HepG2 (cell line): Measurements from ENCODE around the gene CISD2. TPM values are rescaled to one million over a fixed set of nuclear protein-coding genes. Genes with fewer than 3 reads are reported as not detected.

Experiments
- ATAC-seq: fragments of 200-7000 bp; cut with Tn5 transposase; 3 replicates; pipeline ENCODE4 v1.9.1; 2020; ENCODE audit warnings: mild to moderate bottlenecking, moderate library complexity
- BruUV-seq: library from RNA; stranded (reverse); fragments of 400-500 nt; replicated peaks from 2 replicates; lab custom pipeline; 2021; lab: Mats Ljungman, UMichigan
- CTCF ChIA-PET: fragments of 300-600 bp; formaldehyde crosslinking; extraction: SDS; loops from one replicate; lab custom pipeline; 2021; ENCODE audit warnings: low total read pairs, inconsistent platforms, low intra/inter-chr PET ratio; lab: Yijun Ruan, JAX
- POLR2A ChIA-PET: fragments of 350-600 bp; sonication (Branson Sonifier 250); formaldehyde crosslinking; loops from one replicate; lab custom pipeline; 2020; ENCODE audit warnings: antibody characterized with exemption, inconsistent platforms; lab: Yijun Ruan, JAX
- DNase-seq: peaks from one replicate; pipeline ENCODE4 v3.0.0-alpha.2; 2015; ENCODE audit warnings: low spot score
- FAIRE-seq: peaks from 3 replicates; lab custom pipeline; 2011; peaks lifted over from hg19 to GRCh38; lab: Jason Lieb, UNC
- H2AFZ ChIP-seq: one replicate; pipeline ENCODE4 v1.6.1; 2011; ENCODE audit warnings: low read length, inconsistent platforms
- H3K27ac ChIP-seq: fragments of 300-600 bp; 3 replicates; pipeline ENCODE4 v1.8.0; 2011; ENCODE audit warnings: mixed run types, mild to moderate bottlenecking, mixed read lengths, low read length, inconsistent platforms; ENCODE audit not compliant: insufficient read depth; ENCODE audit errors: extremely low read length
- H3K27me3 ChIP-seq, 2 experiments: fragments of 200-600 bp in 1 of 2; 2 replicates in 1 of 2; 3 replicates in 1 of 2; pipeline versions ENCODE4 v1.6.0 to v1.8.0; 2011; ENCODE audit warnings: low read length in 2 of 2, mild to moderate bottlenecking in 2 of 2, moderate library complexity in 2 of 2, inconsistent platforms in 1 of 2; ENCODE audit not compliant: insufficient read depth in 2 of 2, control insufficient read depth in 1 of 2
- H3K36me3 ChIP-seq, 2 experiments: fragments of 200-600 bp in 1 of 2; replicated peaks in 1 of 2; 2 replicates in 1 of 2; 3 replicates in 1 of 2; pipeline versions ENCODE4 v1.5.1 to v1.8.0; 2011; ENCODE audit warnings: low read length in 2 of 2, inconsistent platforms in 1 of 2; ENCODE audit not compliant: insufficient read depth in 2 of 2, control insufficient read depth in 1 of 2
- H3K4me1 ChIP-seq: 2 replicates; pipeline ENCODE4 v1.5.1; 2012; ENCODE audit warnings: low read length, inconsistent platforms; ENCODE audit not compliant: insufficient read depth
- H3K4me2 ChIP-seq: 2 replicates; pipeline ENCODE4 v1.6.0; 2011; ENCODE audit warnings: low read depth, low read length, inconsistent platforms
- H3K4me3 ChIP-seq, 3 experiments: fragments of 200-600 bp in 1 of 3; sonication (generic), shearing (Covaris generic) in 1 of 3; replicated peaks in 1 of 3; 2 replicates each; pipeline ENCODE4 v1.5.1; 2011 to 2016; ENCODE audit warnings: low read length in 3 of 3, inconsistent platforms in 2 of 3, low read depth in 2 of 3, mild to moderate bottlenecking in 2 of 3, control low read depth in 1 of 3, mixed read lengths in 1 of 3; ENCODE audit not compliant: insufficient read depth in 1 of 3
- H3K79me2 ChIP-seq: one replicate; pipeline ENCODE4 v1.6.1; 2011; ENCODE audit warnings: low read length, inconsistent platforms; ENCODE audit not compliant: insufficient read depth
- H3K9ac ChIP-seq: 2 replicates; pipeline ENCODE4 v1.6.0; 2011; ENCODE audit warnings: mild to moderate bottlenecking, low read depth, low read length, inconsistent platforms; ENCODE audit not compliant: insufficient read depth
- H3K9me3 ChIP-seq: 2 replicates; pipeline ENCODE4 v1.5.1; 2012; ENCODE audit warnings: mild to moderate bottlenecking, low read length
- H4K20me1 ChIP-seq: 2 replicates; pipeline ENCODE4 v1.6.0; 2011; ENCODE audit warnings: inconsistent platforms, mild to moderate bottlenecking, low read length, moderate library complexity; ENCODE audit not compliant: insufficient read depth
- ASH2L ChIP-seq: fragments of 300-600, 200-600 bp; sonication (generic); IDR thresholded peaks from 2 replicates; pipeline ENCODE4 v1.7.0; 2017; ENCODE audit warnings: low read depth, mild to moderate bottlenecking, moderate library complexity, mixed read lengths, low read length; ENCODE audit not compliant: insufficient read length
- FIP1L1 ChIP-seq: fragments of 200-400 bp; formaldehyde crosslinking; IDR thresholded peaks from 2 replicates; pipeline ENCODE4 v1.6.1; 2018; ENCODE audit warnings: low read depth, mild to moderate bottlenecking, low read length, moderate library complexity, borderline replicate concordance; ENCODE audit not compliant: insufficient read depth
- IRX3 ChIP-seq: sonication (generic); formaldehyde crosslinking; IDR thresholded peaks from 2 replicates; pipeline ENCODE4 v1.8.1; 2023; ENCODE audit warnings: mild to moderate bottlenecking, low read depth, missing genetic modification reagents, borderline replicate concordance
- KLF16 ChIP-seq, 2 experiments: sonication (generic) in 1 of 2; formaldehyde crosslinking in 1 of 2; IDR thresholded peaks; 2 replicates each; pipeline versions ENCODE4 v1.6.1 to v1.8.0; 2016 to 2023; ENCODE audit warnings: missing genetic modification reagents in 2 of 2, missing compliant biosample characterization in 1 of 2
- NFATC3 ChIP-seq: sonication (generic); formaldehyde crosslinking; IDR thresholded peaks from 2 replicates; pipeline ENCODE4 v1.5.1; 2020; ENCODE audit warnings: mild to moderate bottlenecking, missing genetic modification reagents
- RAD51 ChIP-seq: fragments of 450-650 bp; IDR thresholded peaks from 2 replicates; pipeline ENCODE4 v1.6.1; 2016; ENCODE audit warnings: borderline replicate concordance
- ZNF205 ChIP-seq: IDR thresholded peaks from 2 replicates; pipeline ENCODE4 v1.6.1; 2018; ENCODE audit warnings: missing biosample characterization, missing genetic modification reagents
- ZNF644 ChIP-seq: IDR thresholded peaks from 2 replicates; pipeline ENCODE4 v1.6.1; 2016; ENCODE audit warnings: low read depth
- ZNF652 ChIP-seq: IDR thresholded peaks from 2 replicates; pipeline ENCODE4 v1.6.1; 2016; ENCODE audit warnings: low read depth, borderline replicate concordance
- ZNF724P ChIP-seq: sonication (generic); formaldehyde crosslinking; IDR thresholded peaks from 2 replicates; pipeline ENCODE4 v1.8.0; 2022; ENCODE audit warnings: missing genetic modification reagents, borderline replicate concordance
- ZSCAN12 ChIP-seq: sonication (generic); formaldehyde crosslinking; IDR thresholded peaks from 2 replicates; pipeline ENCODE4 v1.9.0; 2021; ENCODE audit warnings: mild to moderate bottlenecking, missing genetic modification reagents
- WGBS: methylation state at CpG from one replicate; pipeline ENCODE4 v1.1.6; 2017; ENCODE audit warnings: low lambda C conversion rate; 5-methylcytosine and 5-hydroxymethylcytosine counted together
- in situ Hi-C: cut with HindIII; loops from 2 replicates; pipeline ENCODE4 v1.10.0; 2017; ENCODE audit warnings: low pct_unique_long_range_greater_than_20kb; ENCODE audit not compliant: extremely low pct_ligation_motif_present
- intact Hi-C: fragments of 100-400 bp; cut with micrococcal nuclease; formaldehyde crosslinking; loops from one replicate; pipeline ENCODE4 v1.10.0; 2022; ENCODE audit not compliant: unreplicated experiment
- polyA plus RNA-seq, 8 experiments: library from polyadenylated mRNA; depleted of rRNA in 3 of 8; stranded (reverse) in 7 of 8; unstranded in 1 of 8; fragments of >200 nt; fragmentation: Illumina TruSeq in 4 of 8; extraction: Trizol in 4 of 8; gene quantifications; 2 replicates each; pipeline versions ENCODE4 v1.2.1 to v1.2.3, GENCODE V29; 2011 to 2016; ENCODE audit warnings: low read depth in 4 of 8, missing spikeins in 1 of 8, mixed read lengths in 1 of 8; ENCODE audit not compliant: insufficient read depth in 1 of 8
- total RNA-seq, 5 experiments: library from RNA; depleted of rRNA; stranded (reverse); fragments of >200 nt; fragmentation: Illumina TruSeq; extraction: Trizol; gene quantifications; 2 replicates each; pipeline ENCODE4 v1.2.3, GENCODE V29; 2016; ENCODE audit warnings: low read depth in 1 of 5
- TF ChIP-seq, protein P1 (sequence below): sonication (generic); formaldehyde crosslinking; IDR thresholded peaks from 2 replicates; pipeline ENCODE4 v1.9.0; 2021; ENCODE audit warnings: missing genetic modification reagents, borderline replicate concordance
- TF ChIP-seq, protein P2 (sequence below): sonication (generic); formaldehyde crosslinking; IDR thresholded peaks from 2 replicates; pipeline ENCODE4 v1.8.1; 2022; ENCODE audit warnings: mild to moderate bottlenecking, missing genetic modification reagents
- TF ChIP-seq, protein P3 (sequence below): IDR thresholded peaks from 2 replicates; pipeline ENCODE4 v1.6.1; 2016; ENCODE audit warnings: control low read depth

CISD2 gene
- total and polyA plus RNA-seq, 2 of the 13 experiments (the other 11 are each of a cell fraction or from before 2014, with no cell fraction given): 24.5 to 37.7 TPM

DNA sequence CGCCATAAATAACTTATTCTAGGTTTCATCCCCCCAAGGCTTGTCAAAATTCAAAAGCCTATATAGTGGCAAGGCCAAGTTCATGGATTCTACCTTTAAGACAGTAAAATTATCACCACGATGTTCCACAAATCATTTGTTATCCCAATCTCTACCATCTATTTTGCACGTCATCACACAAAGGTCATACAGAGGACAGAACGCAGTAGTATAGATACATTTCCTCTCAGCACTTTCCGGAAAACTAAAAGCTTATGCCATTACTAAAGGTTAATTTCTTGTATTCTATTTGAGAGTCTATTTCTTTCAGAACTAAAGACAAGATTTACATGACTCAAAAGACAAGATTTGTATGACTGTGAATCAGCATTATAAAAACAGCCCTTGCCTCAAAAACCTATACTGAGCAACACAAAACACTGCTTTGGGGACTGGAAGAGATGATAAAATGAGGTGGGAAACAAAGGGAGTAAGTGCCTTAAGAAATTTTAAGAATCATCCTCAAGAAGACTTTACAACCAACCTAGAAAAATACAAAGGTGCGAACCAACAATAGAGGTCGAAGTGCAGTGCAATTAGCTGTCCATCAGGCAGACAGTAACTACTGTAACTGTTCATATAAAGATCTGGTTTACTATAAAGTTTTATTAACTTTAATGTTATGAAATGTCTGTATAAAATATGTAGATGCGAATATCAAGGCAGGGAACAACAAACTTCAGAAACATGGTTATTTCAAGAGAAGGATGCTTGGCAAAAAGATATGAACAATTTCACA, 49.0 kb upstream of the CISD2 start (continued):
- TF ChIP-seq, protein P1, sequence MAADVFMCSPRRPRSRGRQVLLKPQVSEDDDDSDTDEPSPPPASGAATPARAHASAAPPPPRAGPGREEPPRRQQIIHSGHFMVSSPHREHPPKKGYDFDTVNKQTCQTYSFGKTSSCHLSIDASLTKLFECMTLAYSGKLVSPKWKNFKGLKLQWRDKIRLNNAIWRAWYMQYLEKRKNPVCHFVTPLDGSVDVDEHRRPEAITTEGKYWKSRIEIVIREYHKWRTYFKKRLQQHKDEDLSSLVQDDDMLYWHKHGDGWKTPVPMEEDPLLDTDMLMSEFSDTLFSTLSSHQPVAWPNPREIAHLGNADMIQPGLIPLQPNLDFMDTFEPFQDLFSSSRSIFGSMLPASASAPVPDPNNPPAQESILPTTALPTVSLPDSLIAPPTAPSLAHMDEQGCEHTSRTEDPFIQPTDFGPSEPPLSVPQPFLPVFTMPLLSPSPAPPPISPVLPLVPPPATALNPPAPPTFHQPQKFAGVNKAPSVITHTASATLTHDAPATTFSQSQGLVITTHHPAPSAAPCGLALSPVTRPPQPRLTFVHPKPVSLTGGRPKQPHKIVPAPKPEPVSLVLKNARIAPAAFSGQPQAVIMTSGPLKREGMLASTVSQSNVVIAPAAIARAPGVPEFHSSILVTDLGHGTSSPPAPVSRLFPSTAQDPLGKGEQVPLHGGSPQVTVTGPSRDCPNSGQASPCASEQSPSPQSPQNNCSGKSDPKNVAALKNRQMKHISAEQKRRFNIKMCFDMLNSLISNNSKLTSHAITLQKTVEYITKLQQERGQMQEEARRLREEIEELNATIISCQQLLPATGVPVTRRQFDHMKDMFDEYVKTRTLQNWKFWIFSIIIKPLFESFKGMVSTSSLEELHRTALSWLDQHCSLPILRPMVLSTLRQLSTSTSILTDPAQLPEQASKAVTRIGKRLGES (CRISPR knock-in tag): no peak
- TF ChIP-seq FIP1L1: no peak
- TF ChIP-seq NFATC3 (CRISPR knock-in tag): no peak
- no peak for TF ChIP-seq RAD51
- no peak for TF ChIP-seq ZNF724P

DNA sequence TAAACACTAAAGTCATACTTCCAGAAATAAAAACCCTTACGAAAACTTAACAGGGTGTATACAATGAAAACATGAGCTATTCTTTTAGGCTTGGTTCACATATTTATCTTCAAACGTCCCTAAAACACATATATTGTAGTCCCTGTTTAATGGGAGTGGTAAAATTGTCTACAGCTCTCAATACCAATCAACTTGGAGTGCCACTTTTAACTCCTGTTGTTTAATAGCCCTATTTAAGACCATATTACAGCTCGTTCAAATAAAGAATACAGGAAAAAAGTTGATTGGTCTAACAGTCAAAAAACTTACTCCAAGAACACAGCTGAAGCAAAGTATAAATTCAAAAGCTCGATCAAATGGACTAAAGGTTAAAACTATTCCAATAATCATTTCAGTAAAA, 45.3 kb upstream of the CISD2 start:
- TF ChIP-seq, protein P2, sequence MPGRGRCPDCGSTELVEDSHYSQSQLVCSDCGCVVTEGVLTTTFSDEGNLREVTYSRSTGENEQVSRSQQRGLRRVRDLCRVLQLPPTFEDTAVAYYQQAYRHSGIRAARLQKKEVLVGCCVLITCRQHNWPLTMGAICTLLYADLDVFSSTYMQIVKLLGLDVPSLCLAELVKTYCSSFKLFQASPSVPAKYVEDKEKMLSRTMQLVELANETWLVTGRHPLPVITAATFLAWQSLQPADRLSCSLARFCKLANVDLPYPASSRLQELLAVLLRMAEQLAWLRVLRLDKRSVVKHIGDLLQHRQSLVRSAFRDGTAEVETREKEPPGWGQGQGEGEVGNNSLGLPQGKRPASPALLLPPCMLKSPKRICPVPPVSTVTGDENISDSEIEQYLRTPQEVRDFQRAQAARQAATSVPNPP (CRISPR knock-in tag): no peak
- TF ChIP-seq ZSCAN12 (no peak), ASH2L (no peak), KLF16 (CRISPR knock-in tag; IDR thresholded peaks at IDR 0.05) (no peak), ZNF205 (CRISPR knock-in tag) (no peak), ZNF652 (CRISPR knock-in tag) (no peak), IRX3 (no peak), ZNF644 (CRISPR knock-in tag) (no peak)
- TF ChIP-seq, protein P3, sequence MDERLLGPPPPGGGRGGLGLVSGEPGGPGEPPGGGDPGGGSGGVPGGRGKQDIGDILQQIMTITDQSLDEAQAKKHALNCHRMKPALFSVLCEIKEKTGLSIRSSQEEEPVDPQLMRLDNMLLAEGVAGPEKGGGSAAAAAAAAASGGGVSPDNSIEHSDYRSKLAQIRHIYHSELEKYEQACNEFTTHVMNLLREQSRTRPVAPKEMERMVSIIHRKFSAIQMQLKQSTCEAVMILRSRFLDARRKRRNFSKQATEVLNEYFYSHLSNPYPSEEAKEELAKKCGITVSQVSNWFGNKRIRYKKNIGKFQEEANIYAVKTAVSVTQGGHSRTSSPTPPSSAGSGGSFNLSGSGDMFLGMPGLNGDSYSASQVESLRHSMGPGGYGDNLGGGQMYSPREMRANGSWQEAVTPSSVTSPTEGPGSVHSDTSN (CRISPR knock-in tag): no peak
- DNase-seq (no peak), FAIRE-seq (no peak), ATAC-seq (no peak)
- no peak overlapping the region for H3K27ac ChIP-seq
- no peaks in the 10 kb centered on the region for H3K9me3 ChIP-seq
- peaks cover 82% of the 10 kb centered on the region for H3K79me2 ChIP-seq
- H3K27me3 ChIP-seq: peaks cover 0 to 2% of the 10 kb centered on the region in 2 experiments; a peak in 1 of 5 replicates
- no peak overlapping the region for H2AFZ ChIP-seq
- BruUV-seq: no TSS peak
- H3K36me3 ChIP-seq: peaks cover 1 to 15% of the 10 kb centered on the region in 2 experiments; a peak in 4 of 5 replicates
- H3K4me1 ChIP-seq: peaks cover 59% of the 10 kb centered on the region
- peak overlapping the region; percentile 33; the same call in 1 of the 2 replicates for H3K9ac ChIP-seq
- peak overlapping the region; percentile 78 for H3K4me2 ChIP-seq
- peaks cover 80% of the 10 kb centered on the region for H4K20me1 ChIP-seq
- CTCF ChIA-PET: no interaction called here
- POLR2A ChIA-PET: interaction anchor here (1.0 kb wide), 1 partner anchor 10 kb away, joined by 3 read pairs; no protein-coding TSS in a partner anchor
- in situ Hi-C loops (no loop called here), intact Hi-C loops (no loop called here)
- 53% methylated on average over 4 of the region's 4 CpGs for WGBS
- H3K4me3 ChIP-seq: peak overlapping the region; percentile 92 to 97 (median 95); a peak in 5 of 6 replicates
